IPS DF 6.9 (cell line): Measurements from ENCODE around the gene EMC8.
"Not testable (repeated sequence)": the region's sequence is repeated elsewhere in the genome, so short reads cannot be mapped to it uniquely, and the experiment has no call there.

Experiments used
- DNase-seq: peaks from one replicate; pipeline ENCODE4 v3.0.0-alpha.2; 2013; ENCODE audit warnings: low read depth, low spot score
- H3K27ac ChIP-seq: one replicate; pipeline ENCODE4 v1.5.1; 2013; ENCODE audit warnings: low read length, control low read depth
- H3K27me3 ChIP-seq: 2 replicates; pipeline ENCODE4 v1.6.1; 2013; ENCODE audit warnings: mild to moderate bottlenecking, low read length; ENCODE audit not compliant: control insufficient read depth, insufficient read depth
- H3K36me3 ChIP-seq: 2 replicates; pipeline ENCODE4 v1.6.1; 2013; ENCODE audit warnings: low read length; ENCODE audit not compliant: control insufficient read depth, insufficient read depth
- H3K4me1 ChIP-seq: 2 replicates; pipeline ENCODE4 v1.6.1; 2013; ENCODE audit warnings: low read length; ENCODE audit not compliant: control insufficient read depth, insufficient read depth
- H3K4me3 ChIP-seq: 2 replicates; pipeline ENCODE4 v1.5.1; 2013; ENCODE audit warnings: mild to moderate bottlenecking, low read length
- H3K9me3 ChIP-seq: 2 replicates; pipeline ENCODE4 v1.6.1; 2013; ENCODE audit warnings: low read length, inconsistent platforms; ENCODE audit not compliant: control insufficient read depth, insufficient read depth
- WGBS: extraction: QIAGEN DNeasy Blood & Tissue Kit; methylation state at CpG from one replicate; pipeline ENCODE4 v1.1.7; 2013; ENCODE audit warnings: mixed read lengths, missing lambda C conversion rate; ENCODE audit not compliant: insufficient read length, insufficient coverage; 5-methylcytosine and 5-hydroxymethylcytosine counted together

Gene EMC8

GRCh38 chr16:85824161-85825135 is 25.1 kb upstream of the EMC8 start:
- Histone ChIP-seq H3K9me3 (no peaks in the 10 kb centered on the region), H3K36me3 (no peaks in the 10 kb centered on the region), H3K4me3 (no peak overlapping the region), H3K27me3 (no peaks in the 10 kb centered on the region), H3K4me1 (no peaks in the 10 kb centered on the region), H3K27ac (no peak overlapping the region)
- no CpG with 5 or more reads among the region's 20 CpGs for WGBS
- no peak for DNase-seq

GRCh38 chr16:85823328-85823920 is 24.1 kb upstream of the EMC8 start:
- H3K36me3 ChIP-seq: no peaks in the 10 kb centered on the region
- H3K4me3 ChIP-seq: no peak overlapping the region
- no peaks in the 10 kb centered on the region for H3K4me1 ChIP-seq
- no peaks in the 10 kb centered on the region for H3K27me3 ChIP-seq
- WGBS: no CpG with 5 or more reads among the region's 1 CpG
- H3K9me3 ChIP-seq: no peaks in the 10 kb centered on the region
- no peak overlapping the region for H3K27ac ChIP-seq
- no peak for DNase-seq

- no CpG with 5 or more reads among the region's 12 CpGs for WGBS
- H3K36me3 ChIP-seq: no peaks in the 10 kb centered on the region
- H3K4me1 ChIP-seq: no peaks in the 10 kb centered on the region
- no peaks in the 10 kb centered on the region for H3K27me3 ChIP-seq
- no peak overlapping the region for H3K4me3 ChIP-seq
- no peak for DNase-seq
- no peak overlapping the region for H3K27ac ChIP-seq
- H3K9me3 ChIP-seq: no peaks in the 10 kb centered on the region
These were observed 22.8 kb upstream of the EMC8 start for GRCh38 chr16:85822145-85822544.

- no peaks in the 10 kb centered on the region for H3K27me3 ChIP-seq
- H3K36me3 ChIP-seq: no peaks in the 10 kb centered on the region
- H3K9me3 ChIP-seq: no peaks in the 10 kb centered on the region
- H3K4me3 ChIP-seq: no peak overlapping the region
- H3K4me1 ChIP-seq: no peaks in the 10 kb centered on the region
- DNase-seq: peak; percentile 45
- H3K27ac ChIP-seq: no peak overlapping the region
- WGBS: no CpG with 5 or more reads among the region's 27 CpGs
These were observed 22.2 kb upstream of the EMC8 start for GRCh38 chr16:85821390-85822135.

GRCh38 chr16:85820604-85821372 is 21.4 kb upstream of the EMC8 start:
- Histone ChIP-seq H3K4me1 (no peaks in the 10 kb centered on the region), H3K27me3 (no peaks in the 10 kb centered on the region), H3K4me3 (no peak overlapping the region), H3K9me3 (no peaks in the 10 kb centered on the region), H3K27ac (no peak overlapping the region), H3K36me3 (no peaks in the 10 kb centered on the region)
- no peak for DNase-seq
- WGBS: no CpG with 5 or more reads among the region's 22 CpGs

GRCh38 chr16:85819771-85820170 is 20.4 kb upstream of the EMC8 start:
- H3K9me3 ChIP-seq: no peaks in the 10 kb centered on the region
- H3K27me3 ChIP-seq: no peaks in the 10 kb centered on the region
- H3K27ac ChIP-seq: no peak overlapping the region
- no CpG with 5 or more reads among the region's 6 CpGs for WGBS
- H3K36me3 ChIP-seq: no peaks in the 10 kb centered on the region
- no peak for DNase-seq
- H3K4me3 ChIP-seq: no peak overlapping the region
- no peaks in the 10 kb centered on the region for H3K4me1 ChIP-seq

- H3K4me3 ChIP-seq: no peak overlapping the region
- no peaks in the 10 kb centered on the region for H3K36me3 ChIP-seq
- no CpG with 5 or more reads among the region's 10 CpGs for WGBS
- DNase-seq: peak; percentile 86
- H3K27ac ChIP-seq: no peak overlapping the region
- H3K27me3 ChIP-seq: no peaks in the 10 kb centered on the region
- H3K4me1 ChIP-seq: no peaks in the 10 kb centered on the region
- no peaks in the 10 kb centered on the region for H3K9me3 ChIP-seq
These were observed 19.9 kb upstream of the EMC8 start for GRCh38 chr16:85819245-85819644.

GRCh38 chr16:85817195-85817594 is 17.9 kb upstream of the EMC8 start:
- not testable (repeated sequence) for H3K27ac ChIP-seq, H3K4me3 ChIP-seq, H3K36me3 ChIP-seq, H3K9me3 ChIP-seq, H3K4me1 ChIP-seq, H3K27me3 ChIP-seq, DNase-seq
- no CpG with 5 or more reads among the region's 6 CpGs for WGBS

GRCh38 chr16:85816159-85816558 is 16.8 kb upstream of the EMC8 start:
- Histone ChIP-seq H3K9me3 (no peaks in the 10 kb centered on the region), H3K27me3 (no peaks in the 10 kb centered on the region), H3K36me3 (no peaks in the 10 kb centered on the region), H3K4me3 (no peak overlapping the region), H3K27ac (no peak overlapping the region), H3K4me1 (0 out of 2 replicates have a peak, but pooled peaks cover 2% of the 10 kb centered on the region)
- no CpG with 5 or more reads among the region's 14 CpGs for WGBS
- DNase-seq: no peak
